UCSD-AML1 (cell line): ENCODE measurements around the gene ACSS1.

Experiments used
- DNase-seq: peaks from one replicate; lab custom pipeline; 2025; ENCODE audit not compliant: unreplicated experiment; lab: John Stamatoyannopoulos, UW

Gene ACSS1

GRCh38 chr20:25058051-25058846, at the start of gene ACSS1:
ACSS1 (minus strand) TSS chr20:25058139; CDS start chr20:25058102, 37 bp downstream.
- peak; percentile 76 for DNase-seq

- DNase-seq, result no peak
Observed at GRCh38 chr20:25103526-25103925, 45.6 kb upstream of the ACSS1 start.

- no peak for DNase-seq
Observed at GRCh38 chr20:25100914-25101313, 43.0 kb upstream of the ACSS1 start.

- DNase-seq, result no peak
Observed at GRCh38 chr20:25099601-25100140, 41.7 kb upstream of the ACSS1 start.

- no peak for DNase-seq
Observed at GRCh38 chr20:25097498-25097897, 39.6 kb upstream of the ACSS1 start.

- no peak for DNase-seq
Observed at GRCh38 chr20:25090492-25091429, 32.8 kb upstream of the ACSS1 start.

GRCh38 chr20:25089662-25090061, 31.7 kb upstream of the ACSS1 start:
- no peak for DNase-seq

GRCh38 chr20:25089096-25089495, 31.2 kb upstream of the ACSS1 start:
- DNase-seq, result no peak

- no peak for DNase-seq
Observed at GRCh38 chr20:25088267-25088666, 30.3 kb upstream of the ACSS1 start.

- no peak for DNase-seq
Observed at GRCh38 chr20:25087186-25087929, 29.4 kb upstream of the ACSS1 start.

- no peak for DNase-seq
Observed at GRCh38 chr20:25085756-25086495, 28.0 kb upstream of the ACSS1 start.

GRCh38 chr20:25084626-25085187, 26.8 kb upstream of the ACSS1 start:
- DNase-seq, result no peak

- DNase-seq, result no peak
Observed at GRCh38 chr20:25083773-25084625, 26.1 kb upstream of the ACSS1 start.

- no peak for DNase-seq
Observed at GRCh38 chr20:25083141-25083772, 25.3 kb upstream of the ACSS1 start.

GRCh38 chr20:25082498-25082873, 24.5 kb upstream of the ACSS1 start:
- DNase-seq, result no peak

- no peak for DNase-seq
Observed at GRCh38 chr20:25081730-25082497, 24.0 kb upstream of the ACSS1 start, which contains the start of gene VSX1. VSX1 (minus strand) TSS chr20:25082141; CDS start chr20:25082096, 45 bp downstream.

- DNase-seq, result no peak
Observed at GRCh38 chr20:25081065-25081729, 23.3 kb upstream of the ACSS1 start.
